ENCODE measurements around the gene PDXK. TPM values are rescaled to one million over a fixed set of nuclear protein-coding genes. Genes with fewer than 3 reads are reported as not detected.

The PDXK gene
- total and polyA plus RNA-seq, 3 donors from 2014 or later = 277 to 871 (median 327) TPM

- Histone ChIP-seq H3K27ac (peak overlapping the region; percentile 57 to 80), H3K4me1 (peaks cover 40% of the 10 kb centered on the region), H3K4me3 (peak overlapping the region; percentile 12 to 24), H3K27me3 (no peaks in the 10 kb centered on the region), H3K36me3 (ENCODE audit: low read depth, missing control alignments) (no peaks in the 10 kb centered on the region), H3K9me3 (no peaks in the 10 kb centered on the region)
- intact Hi-C loops (cut with DNase I; ENCODE audit: low total_unique reads) = no loop called here
- TF ChIP-seq POLR2A (IDR thresholded peaks at IDR 0.05) = no peak
- TF ChIP-seq, protein P1, sequence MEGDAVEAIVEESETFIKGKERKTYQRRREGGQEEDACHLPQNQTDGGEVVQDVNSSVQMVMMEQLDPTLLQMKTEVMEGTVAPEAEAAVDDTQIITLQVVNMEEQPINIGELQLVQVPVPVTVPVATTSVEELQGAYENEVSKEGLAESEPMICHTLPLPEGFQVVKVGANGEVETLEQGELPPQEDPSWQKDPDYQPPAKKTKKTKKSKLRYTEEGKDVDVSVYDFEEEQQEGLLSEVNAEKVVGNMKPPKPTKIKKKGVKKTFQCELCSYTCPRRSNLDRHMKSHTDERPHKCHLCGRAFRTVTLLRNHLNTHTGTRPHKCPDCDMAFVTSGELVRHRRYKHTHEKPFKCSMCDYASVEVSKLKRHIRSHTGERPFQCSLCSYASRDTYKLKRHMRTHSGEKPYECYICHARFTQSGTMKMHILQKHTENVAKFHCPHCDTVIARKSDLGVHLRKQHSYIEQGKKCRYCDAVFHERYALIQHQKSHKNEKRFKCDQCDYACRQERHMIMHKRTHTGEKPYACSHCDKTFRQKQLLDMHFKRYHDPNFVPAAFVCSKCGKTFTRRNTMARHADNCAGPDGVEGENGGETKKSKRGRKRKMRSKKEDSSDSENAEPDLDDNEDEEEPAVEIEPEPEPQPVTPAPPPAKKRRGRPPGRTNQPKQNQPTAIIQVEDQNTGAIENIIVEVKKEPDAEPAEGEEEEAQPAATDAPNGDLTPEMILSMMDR (IDR thresholded peaks at IDR 0.05) = no peak
- 46 to 50% methylated on average over 7 to 17 of the region's 28 CpGs for whole genome bisulfite sequencing, 2 donors
- no peak for DNase-seq
Observed at GRCh38 chr21:43741423-43742096, 22.6 kb downstream of the PDXK start.

DNA sequence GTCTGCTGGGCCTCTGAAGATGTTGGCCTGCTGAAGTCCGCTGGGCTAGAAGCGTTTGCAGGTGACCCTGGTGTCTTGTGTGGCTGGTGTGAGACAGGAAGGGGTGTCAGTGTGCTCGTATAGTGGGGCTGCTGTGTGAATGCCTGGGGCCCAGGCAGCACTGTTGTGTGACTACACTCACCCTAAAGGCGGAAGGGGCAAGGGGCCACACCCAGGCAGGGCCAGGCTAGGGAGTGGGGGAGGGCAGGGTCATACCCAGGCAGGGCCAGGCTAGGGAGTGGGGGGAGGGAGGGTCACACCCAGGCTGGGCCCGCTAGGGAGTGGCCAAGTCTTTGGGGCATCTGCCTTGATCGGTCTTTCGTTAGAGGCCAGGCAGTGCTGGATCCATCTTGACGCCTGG, 25.0 kb downstream of the PDXK start:
- intact Hi-C loops (cut with DNase I; ENCODE audit: low total_unique reads) = no loop called here
- Histone ChIP-seq H3K27ac (no peak overlapping the region), H3K4me1 (peaks cover 18% of the 10 kb centered on the region), H3K4me3 (no peak overlapping the region), H3K9me3 (no peaks in the 10 kb centered on the region), H3K36me3 (ENCODE audit: low read depth, missing control alignments) (no peaks in the 10 kb centered on the region), H3K27me3 (no peaks in the 10 kb centered on the region)
- no peak for DNase-seq
- TF ChIP-seq POLR2A (IDR thresholded peaks at IDR 0.05) = no peak
- TF ChIP-seq, protein P1 (IDR thresholded peaks at IDR 0.05) = no peak
- 92 to 100% methylated on average over 3 to 8 of the region's 8 CpGs for WGBS, 2 donors

- Histone ChIP-seq H3K36me3 (ENCODE audit: low read depth, missing control alignments) (no peaks in the 10 kb centered on the region), H3K4me1 (peaks cover 10% of the 10 kb centered on the region), H3K9me3 (no peaks in the 10 kb centered on the region), H3K4me3 (no peak overlapping the region), H3K27ac (no peak overlapping the region), H3K27me3 (no peaks in the 10 kb centered on the region)
- DNase-seq = no peak
- intact Hi-C loops (cut with DNase I; ENCODE audit: low total_unique reads) = no loop called here
- 92 to 95% methylated on average over 18 of the region's 18 CpGs for WGBS, 2 donors
- no peak for TF ChIP-seq POLR2A (IDR thresholded peaks at IDR 0.05)
- TF ChIP-seq, protein P1 (IDR thresholded peaks at IDR 0.05) = no peak
Observed at GRCh38 chr21:43744725-43745124, 25.8 kb downstream of the PDXK start.

DNA sequence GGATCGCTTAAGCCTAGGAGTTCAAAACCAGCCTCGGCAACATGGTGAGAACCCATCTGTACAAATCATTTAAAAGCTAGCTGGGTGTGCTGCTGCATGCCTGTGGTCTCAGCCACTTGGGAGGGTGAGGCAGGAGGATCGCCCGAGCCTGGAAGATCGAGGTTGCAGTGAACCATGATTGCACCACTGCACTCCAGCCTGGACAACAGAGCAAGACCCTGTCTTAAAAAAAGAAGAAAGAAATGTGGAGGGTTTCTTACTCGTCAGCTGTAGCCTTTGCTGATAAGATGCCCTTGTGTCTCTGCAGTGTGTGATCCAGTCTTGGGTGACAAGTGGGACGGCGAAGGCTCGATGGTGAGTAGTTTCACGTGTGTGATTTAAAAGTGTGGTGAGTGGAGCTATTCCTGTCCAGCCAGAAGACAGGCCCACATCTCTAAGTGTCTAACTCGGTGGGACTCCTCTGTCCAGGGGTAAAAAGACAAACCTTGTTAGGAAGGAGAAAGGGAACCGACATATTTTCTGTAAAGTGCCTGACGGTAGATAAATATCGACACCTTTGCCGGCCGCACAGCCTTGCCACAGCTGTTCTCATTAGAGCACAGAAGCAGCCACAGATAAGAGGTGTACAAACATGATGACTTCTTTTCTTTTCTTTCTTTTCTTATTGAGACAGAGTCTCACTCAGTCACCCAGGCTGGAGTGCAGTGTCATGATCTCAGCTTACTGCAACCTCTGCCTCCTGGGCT, 27.0 kb downstream of the PDXK start:
- Histone ChIP-seq H3K36me3 (ENCODE audit: low read depth, missing control alignments) (no peaks in the 10 kb centered on the region), H3K4me1 (no peaks in the 10 kb centered on the region), H3K4me3 (no peak overlapping the region), H3K9me3 (no peaks in the 10 kb centered on the region), H3K27me3 (no peaks in the 10 kb centered on the region), H3K27ac (no peak overlapping the region)
- WGBS, 2 donors = 79 to 91% methylated on average over 16 of the region's 16 CpGs
- TF ChIP-seq, protein P1 (IDR thresholded peaks at IDR 0.05) = no peak
- TF ChIP-seq POLR2A (IDR thresholded peaks at IDR 0.05) = no peak
- intact Hi-C loops (cut with DNase I; ENCODE audit: low total_unique reads) = no loop called here
- no peak for DNase-seq

All from testis (tissue), 3 donors.